ENCODE measurements around the gene USP24. TPM values are rescaled to one million over a fixed set of nuclear protein-coding genes. Genes with fewer than 3 reads are reported as not detected.
"Not testable (repeated sequence)": the region's sequence is repeated elsewhere in the genome, so short reads cannot be mapped to it uniquely, and the experiment has no call there.

Gene USP24
- total RNA-seq, 2 donors from 2014 or later: 47.8 to 58.5 TPM

DNA sequence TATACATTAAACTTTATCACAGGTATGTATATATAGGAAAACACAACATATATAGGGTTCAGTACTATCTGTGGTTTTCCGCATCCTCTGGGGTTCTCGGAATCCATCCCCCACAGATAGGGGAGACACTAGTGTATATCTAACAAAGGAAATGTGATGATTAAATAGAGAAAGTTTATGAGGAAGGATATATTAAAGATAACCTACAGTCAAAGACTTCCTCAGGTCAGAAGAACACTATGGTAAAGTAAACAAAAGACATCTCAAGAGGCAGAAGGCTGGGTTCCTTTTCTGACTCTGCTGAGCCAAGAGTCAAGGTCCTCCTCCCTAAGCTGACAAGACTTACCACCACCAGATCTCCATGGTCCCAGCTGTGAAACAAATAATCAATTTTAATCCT, 12.1 kb downstream of the USP24 start:
- ATAC-seq (ENCODE audit: insufficient number of reproducible peaks, low FRiP score, low read depth) (no peak), DNase-seq (ENCODE audit: low spot score) (no peak)
- H3K36me3 ChIP-seq: no peaks in the 10 kb centered on the region
- peaks cover 18 to 39% of the 10 kb centered on the region in 2 donors for H3K4me1 ChIP-seq (ENCODE audit: control insufficient read depth in 1 of 2, low read depth in 2 of 2)
- no peaks in the 10 kb centered on the region for H3K9me3 ChIP-seq
- H3K27ac ChIP-seq: no peak overlapping the region
- no peaks in the 10 kb centered on the region for H3K27me3 ChIP-seq (replicated peaks; ENCODE audit: insufficient read depth)
- H3K4me3 ChIP-seq: no peak overlapping the region
- no peak for TF ChIP-seq CTCF (IDR thresholded peaks at IDR 0.05)

DNA sequence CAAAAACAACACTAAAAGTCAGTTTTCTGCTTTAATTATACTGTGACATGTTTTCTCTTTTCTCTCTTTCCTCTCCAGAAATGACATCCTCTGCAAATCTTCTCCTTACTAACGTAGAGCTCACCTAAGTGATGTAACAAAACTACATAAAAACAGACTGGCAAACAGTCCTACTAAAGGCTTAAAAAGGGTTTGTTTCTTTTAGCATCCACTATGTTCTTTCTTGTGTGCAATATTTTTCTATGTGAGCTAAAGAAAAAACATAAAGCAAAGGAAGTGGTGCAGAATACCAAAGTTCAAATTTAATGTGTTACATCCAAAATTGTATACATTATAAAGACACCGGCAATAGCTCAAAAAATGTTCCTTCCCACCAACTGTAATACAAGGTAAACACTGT, 14.5 kb downstream of the USP24 start:
- ATAC-seq (ENCODE audit: insufficient number of reproducible peaks, low FRiP score, low read depth) (no peak), DNase-seq (ENCODE audit: low spot score) (no peak)
- Histone ChIP-seq H3K9me3 (no peaks in the 10 kb centered on the region), H3K4me1 (ENCODE audit: control insufficient read depth in 1 of 2, low read depth in 2 of 2) (peaks cover 26 to 38% of the 10 kb centered on the region in 2 donors), H3K36me3 (no peaks in the 10 kb centered on the region), H3K4me3 (no peak overlapping the region), H3K27ac (no peak overlapping the region), H3K27me3 (replicated peaks; ENCODE audit: insufficient read depth) (no peaks in the 10 kb centered on the region)
- TF ChIP-seq CTCF (IDR thresholded peaks at IDR 0.05): no peak

- DNase-seq (ENCODE audit: low spot score); H3K9me3 ChIP-seq; ATAC-seq (ENCODE audit: insufficient number of reproducible peaks, low FRiP score, low read depth); H3K36me3 ChIP-seq; H3K27me3 ChIP-seq (replicated peaks; ENCODE audit: insufficient read depth); H3K4me3 ChIP-seq; H3K27ac ChIP-seq: not testable (repeated sequence)
- H3K4me1 ChIP-seq (ENCODE audit: control insufficient read depth in 1 of 2, low read depth in 2 of 2): peaks cover 21 to 38% of the 10 kb centered on the region in 2 donors
Measured at GRCh38 chr1:55199735-55200134, 15.4 kb downstream of the USP24 start.

DNA sequence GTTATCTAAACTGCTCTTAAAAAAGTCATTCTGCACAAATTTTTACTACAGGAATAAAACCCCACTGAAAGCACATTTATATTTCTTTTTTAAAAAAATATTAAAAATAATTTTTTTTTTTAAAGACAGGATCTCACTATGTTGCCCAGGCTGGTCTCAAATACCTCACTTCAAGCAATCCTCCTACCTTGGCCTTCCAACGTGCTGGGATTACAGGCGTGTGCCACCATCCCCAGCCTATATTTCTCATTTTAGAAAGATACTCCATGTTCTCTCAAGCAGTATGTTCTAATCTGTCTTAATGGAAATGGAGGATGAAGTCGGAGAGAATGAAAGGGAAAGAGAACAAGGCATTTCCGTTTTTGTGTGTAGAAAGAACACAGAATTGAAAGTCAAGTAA, 17.1 kb downstream of the USP24 start:
- no peak overlapping the region for H3K4me3 ChIP-seq
- no peaks in the 10 kb centered on the region for H3K36me3 ChIP-seq
- TF ChIP-seq CTCF (IDR thresholded peaks at IDR 0.05): no peak
- DNase-seq (ENCODE audit: low spot score): no peak
- ATAC-seq (ENCODE audit: insufficient number of reproducible peaks, low FRiP score, low read depth): no peak
- no peak overlapping the region for H3K27ac ChIP-seq
- H3K4me1 ChIP-seq (ENCODE audit: control insufficient read depth in 1 of 2, low read depth in 2 of 2): peaks cover 16 to 30% of the 10 kb centered on the region in 2 donors
- H3K27me3 ChIP-seq (replicated peaks; ENCODE audit: insufficient read depth): no peaks in the 10 kb centered on the region
- H3K9me3 ChIP-seq: no peaks in the 10 kb centered on the region

- no peak for ATAC-seq (ENCODE audit: insufficient number of reproducible peaks, low FRiP score, low read depth)
- Histone ChIP-seq H3K4me1 (ENCODE audit: control insufficient read depth in 1 of 2, low read depth in 2 of 2) (peaks cover 16 to 30% of the 10 kb centered on the region in 2 donors), H3K4me3 (no peak overlapping the region), H3K27me3 (replicated peaks; ENCODE audit: insufficient read depth) (no peaks in the 10 kb centered on the region), H3K9me3 (no peaks in the 10 kb centered on the region), H3K36me3 (no peaks in the 10 kb centered on the region), H3K27ac (no peak overlapping the region)
- no peak for TF ChIP-seq CTCF (IDR thresholded peaks at IDR 0.05)
- DNase-seq (ENCODE audit: low spot score): no peak
Measured at GRCh38 chr1:55197099-55197498, 18.1 kb downstream of the USP24 start.

DNA sequence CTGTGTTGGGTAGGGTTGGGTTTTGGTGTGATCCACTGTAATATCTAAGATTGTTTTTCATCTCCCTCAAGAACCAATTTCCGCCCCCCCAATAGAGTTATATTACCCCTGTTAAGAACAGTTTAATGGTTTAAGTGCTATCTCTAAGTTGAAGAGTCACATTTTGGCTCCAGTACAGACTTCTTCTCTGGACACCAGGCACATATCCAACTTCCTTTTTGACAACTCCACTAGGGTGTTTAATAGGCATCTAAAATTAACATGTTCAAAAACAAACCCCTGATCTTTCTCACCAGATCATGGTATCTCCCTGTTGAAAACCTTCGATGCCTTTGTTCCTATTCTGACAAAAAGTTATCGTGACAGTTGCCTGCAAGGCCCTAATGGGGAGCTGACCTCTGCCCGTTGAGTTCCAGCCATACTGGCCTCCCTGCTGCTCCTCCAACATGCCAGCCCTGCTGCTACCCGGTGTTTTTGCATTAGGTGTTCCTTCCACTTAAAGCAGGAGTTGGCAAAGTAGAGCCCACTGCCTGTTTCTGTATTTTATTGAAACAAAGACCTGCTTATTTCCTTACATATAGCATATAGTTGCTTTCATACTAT, 18.6 kb downstream of the USP24 start:
- no peaks in the 10 kb centered on the region for H3K36me3 ChIP-seq
- ATAC-seq (ENCODE audit: insufficient number of reproducible peaks, low FRiP score, low read depth) (no peak), DNase-seq (ENCODE audit: low spot score) (no peak)
- H3K27me3 ChIP-seq (replicated peaks; ENCODE audit: insufficient read depth): no peaks in the 10 kb centered on the region
- no peaks in the 10 kb centered on the region for H3K9me3 ChIP-seq
- no peak overlapping the region for H3K4me3 ChIP-seq
- peaks cover 16 to 30% of the 10 kb centered on the region in 2 donors for H3K4me1 ChIP-seq (ENCODE audit: control insufficient read depth in 1 of 2, low read depth in 2 of 2)
- no peak for TF ChIP-seq CTCF (IDR thresholded peaks at IDR 0.05)
- no peak overlapping the region for H3K27ac ChIP-seq

All from thoracic aorta (tissue), 2 donors.